ENCODE results near the gene RNF38.

DNA sequence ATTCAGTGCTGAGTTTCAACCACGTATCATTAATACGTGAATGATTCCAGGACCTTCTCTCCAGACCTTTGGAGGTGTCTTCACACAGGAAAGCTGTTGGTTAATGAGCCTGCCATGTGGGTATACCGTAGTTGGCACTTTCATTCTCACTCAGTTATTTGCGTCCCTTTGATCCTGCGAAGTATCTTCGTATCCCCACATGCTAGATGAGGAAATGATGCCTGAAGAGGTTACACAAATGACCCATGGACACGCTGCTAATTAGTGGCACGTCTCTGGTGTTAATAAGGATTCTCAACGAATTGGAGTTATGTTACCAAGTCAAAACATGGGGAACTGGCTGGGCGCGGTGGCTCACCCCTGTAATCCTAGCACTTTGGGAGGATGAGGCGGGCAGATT, 76.1 kb downstream of the RNF38 start:
- no peak for TF ChIP-seq POLR2A (IDR thresholded peaks at IDR 0.05)
- TF ChIP-seq, protein P1, sequence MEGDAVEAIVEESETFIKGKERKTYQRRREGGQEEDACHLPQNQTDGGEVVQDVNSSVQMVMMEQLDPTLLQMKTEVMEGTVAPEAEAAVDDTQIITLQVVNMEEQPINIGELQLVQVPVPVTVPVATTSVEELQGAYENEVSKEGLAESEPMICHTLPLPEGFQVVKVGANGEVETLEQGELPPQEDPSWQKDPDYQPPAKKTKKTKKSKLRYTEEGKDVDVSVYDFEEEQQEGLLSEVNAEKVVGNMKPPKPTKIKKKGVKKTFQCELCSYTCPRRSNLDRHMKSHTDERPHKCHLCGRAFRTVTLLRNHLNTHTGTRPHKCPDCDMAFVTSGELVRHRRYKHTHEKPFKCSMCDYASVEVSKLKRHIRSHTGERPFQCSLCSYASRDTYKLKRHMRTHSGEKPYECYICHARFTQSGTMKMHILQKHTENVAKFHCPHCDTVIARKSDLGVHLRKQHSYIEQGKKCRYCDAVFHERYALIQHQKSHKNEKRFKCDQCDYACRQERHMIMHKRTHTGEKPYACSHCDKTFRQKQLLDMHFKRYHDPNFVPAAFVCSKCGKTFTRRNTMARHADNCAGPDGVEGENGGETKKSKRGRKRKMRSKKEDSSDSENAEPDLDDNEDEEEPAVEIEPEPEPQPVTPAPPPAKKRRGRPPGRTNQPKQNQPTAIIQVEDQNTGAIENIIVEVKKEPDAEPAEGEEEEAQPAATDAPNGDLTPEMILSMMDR (IDR thresholded peaks at IDR 0.05), result no peak
- no peak for TF ChIP-seq POLR2AphosphoS5 (IDR thresholded peaks at IDR 0.05)
